ENCODE results near the gene CXCR2. TPM values are rescaled to one million over a fixed set of nuclear protein-coding genes. Genes with fewer than 3 reads are reported as not detected.

The CXCR2 gene
- total and polyA plus RNA-seq, 10 of the 15 experiments (the other 5 are each of a cell fraction or from before 2014, with no cell fraction given) = 0.04 to 0.62 (median 0.16) TPM

GRCh38 chr2:218125626-218126080 lies at the start of gene CXCR2 (continued):
- TF ChIP-seq RCOR1 (conservative IDR thresholded peaks at IDR 0.05; ENCODE audit: low read depth, low read length) = no peak

- SMC1A ChIA-PET (ENCODE audit: uncharacterized antibody, unreplicated experiment) = no interaction called here
Measured at GRCh38 chr2:218077464-218078216, 48.2 kb upstream of the CXCR2 start.

More at GRCh38 chr2:218077464-218078216, 48.2 kb upstream of the CXCR2 start:
- TF ChIP-seq, protein P1, sequence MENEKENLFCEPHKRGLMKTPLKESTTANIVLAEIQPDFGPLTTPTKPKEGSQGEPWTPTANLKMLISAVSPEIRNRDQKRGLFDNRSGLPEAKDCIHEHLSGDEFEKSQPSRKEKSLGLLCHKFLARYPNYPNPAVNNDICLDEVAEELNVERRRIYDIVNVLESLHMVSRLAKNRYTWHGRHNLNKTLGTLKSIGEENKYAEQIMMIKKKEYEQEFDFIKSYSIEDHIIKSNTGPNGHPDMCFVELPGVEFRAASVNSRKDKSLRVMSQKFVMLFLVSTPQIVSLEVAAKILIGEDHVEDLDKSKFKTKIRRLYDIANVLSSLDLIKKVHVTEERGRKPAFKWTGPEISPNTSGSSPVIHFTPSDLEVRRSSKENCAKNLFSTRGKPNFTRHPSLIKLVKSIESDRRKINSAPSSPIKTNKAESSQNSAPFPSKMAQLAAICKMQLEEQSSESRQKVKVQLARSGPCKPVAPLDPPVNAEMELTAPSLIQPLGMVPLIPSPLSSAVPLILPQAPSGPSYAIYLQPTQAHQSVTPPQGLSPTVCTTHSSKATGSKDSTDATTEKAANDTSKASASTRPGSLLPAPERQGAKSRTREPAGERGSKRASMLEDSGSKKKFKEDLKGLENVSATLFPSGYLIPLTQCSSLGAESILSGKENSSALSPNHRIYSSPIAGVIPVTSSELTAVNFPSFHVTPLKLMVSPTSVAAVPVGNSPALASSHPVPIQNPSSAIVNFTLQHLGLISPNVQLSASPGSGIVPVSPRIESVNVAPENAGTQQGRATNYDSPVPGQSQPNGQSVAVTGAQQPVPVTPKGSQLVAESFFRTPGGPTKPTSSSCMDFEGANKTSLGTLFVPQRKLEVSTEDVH (IDR thresholded peaks at IDR 0.05; ENCODE audit: low read depth, partially characterized antibody) = no peak
- TF ChIP-seq MYB (IDR thresholded peaks at IDR 0.05; ENCODE audit: borderline replicate concordance, low read depth, low read length) = no peak
- no peak for TF ChIP-seq PKNOX1 (IDR thresholded peaks at IDR 0.05)
- no peak for TF ChIP-seq MXI1 (IDR thresholded peaks at IDR 0.05; ENCODE audit: low read depth, low read length)
- TF ChIP-seq, protein P2, sequence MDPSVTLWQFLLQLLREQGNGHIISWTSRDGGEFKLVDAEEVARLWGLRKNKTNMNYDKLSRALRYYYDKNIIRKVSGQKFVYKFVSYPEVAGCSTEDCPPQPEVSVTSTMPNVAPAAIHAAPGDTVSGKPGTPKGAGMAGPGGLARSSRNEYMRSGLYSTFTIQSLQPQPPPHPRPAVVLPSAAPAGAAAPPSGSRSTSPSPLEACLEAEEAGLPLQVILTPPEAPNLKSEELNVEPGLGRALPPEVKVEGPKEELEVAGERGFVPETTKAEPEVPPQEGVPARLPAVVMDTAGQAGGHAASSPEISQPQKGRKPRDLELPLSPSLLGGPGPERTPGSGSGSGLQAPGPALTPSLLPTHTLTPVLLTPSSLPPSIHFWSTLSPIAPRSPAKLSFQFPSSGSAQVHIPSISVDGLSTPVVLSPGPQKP (IDR thresholded peaks at IDR 0.05; ENCODE audit: low read depth, low read length) = no peak
- no peak for TF ChIP-seq ZNF24 (IDR thresholded peaks at IDR 0.05)
- no peak for TF ChIP-seq CHD4 (IDR thresholded peaks at IDR 0.05)
- FAIRE-seq (no peak), ATAC-seq (no peak), DNase-seq (ENCODE audit: low read depth, low spot score) (no peak)
- H2AFZ ChIP-seq (ENCODE audit: control insufficient read depth, low read depth, low read length) = no peak overlapping the region
- BruUV-seq (replicated peaks) = no TSS peak
- no peaks in the 10 kb centered on the region for H4K20me1 ChIP-seq (ENCODE audit: control insufficient read depth, insufficient read depth)
- no peaks in the 10 kb centered on the region for H3K36me3 ChIP-seq (ENCODE audit: control insufficient read depth in 2 of 2, insufficient read depth in 2 of 2, low read length in 1 of 2)
- no peak overlapping the region for H3K4me2 ChIP-seq (ENCODE audit: control insufficient read depth, insufficient read depth)
- intact Hi-C loops (cut with micrococcal nuclease; ENCODE audit: unreplicated experiment) (no loop called here), in situ Hi-C loops (cut with MboI) (no loop called here)
- H3K9ac ChIP-seq (ENCODE audit: control insufficient read depth, insufficient read depth, low read length) = no peak overlapping the region
- H3K27me3 ChIP-seq (replicated peaks in 1 of 2; ENCODE audit: control insufficient read depth in 2 of 2, insufficient read depth in 2 of 2, low read length in 1 of 2) = no peaks in the 10 kb centered on the region
- RAD21 ChIA-PET (ENCODE audit: unreplicated experiment) = no interaction called here
- no peak overlapping the region for H3K27ac ChIP-seq (ENCODE audit: control insufficient read depth, insufficient read depth)
- no peaks in the 10 kb centered on the region for H3K9me3 ChIP-seq (replicated peaks; ENCODE audit: control insufficient read depth, insufficient read depth, low read length)
- H3K79me2 ChIP-seq (ENCODE audit: control insufficient read depth, insufficient read depth, low read length) = no peaks in the 10 kb centered on the region
- CTCF ChIA-PET = interaction anchor here (0.7 to 2.0 kb wide), 2 partner anchors 9 to 1969 kb away, joined by 3 to 8 read pairs; partner anchors contain the start of gene RUFY4
- no peak overlapping the region for H3K4me3 ChIP-seq
- WGBS (ENCODE audit: insufficient coverage, insufficient replicate concordance, low lambda C conversion rate, missing lambda C conversion rate) = 54% methylated on average over 9 of the region's 9 CpGs
- POLR2A ChIA-PET = no interaction called here
- peaks cover 29% of the 10 kb centered on the region for H3K4me1 ChIP-seq (ENCODE audit: control insufficient read depth, insufficient read depth, low read length)
